Mucosa of stomach (tissue), 1 donor: ENCODE data around the gene SUSD2.

Experiments used
- H3K27me3 ChIP-seq: one replicate; pipeline ENCODE4 v1.7.0; 2013; ENCODE audit warnings: mild to moderate bottlenecking, low read length; ENCODE audit not compliant: control insufficient read depth, insufficient read depth
- H3K36me3 ChIP-seq: one replicate; pipeline ENCODE4 v1.7.0; 2013; ENCODE audit warnings: low read length; ENCODE audit not compliant: control insufficient read depth, insufficient read depth
- H3K4me1 ChIP-seq: one replicate; pipeline ENCODE4 v1.7.0; 2013; ENCODE audit warnings: mild to moderate bottlenecking, low read length; ENCODE audit not compliant: control insufficient read depth, insufficient read depth
- H3K4me3 ChIP-seq: one replicate; pipeline ENCODE4 v1.7.0; 2013; ENCODE audit warnings: low read length
- H3K9ac ChIP-seq: one replicate; pipeline ENCODE4 v1.7.0; 2013; ENCODE audit warnings: mild to moderate bottlenecking, low read length, moderate library complexity
- H3K9me3 ChIP-seq: one replicate; pipeline ENCODE4 v1.7.0; 2013; ENCODE audit warnings: mild to moderate bottlenecking, low read length, moderate library complexity; ENCODE audit not compliant: control insufficient read depth
- donor health status: Pancreatic carcinoma.

Gene SUSD2

DNA sequence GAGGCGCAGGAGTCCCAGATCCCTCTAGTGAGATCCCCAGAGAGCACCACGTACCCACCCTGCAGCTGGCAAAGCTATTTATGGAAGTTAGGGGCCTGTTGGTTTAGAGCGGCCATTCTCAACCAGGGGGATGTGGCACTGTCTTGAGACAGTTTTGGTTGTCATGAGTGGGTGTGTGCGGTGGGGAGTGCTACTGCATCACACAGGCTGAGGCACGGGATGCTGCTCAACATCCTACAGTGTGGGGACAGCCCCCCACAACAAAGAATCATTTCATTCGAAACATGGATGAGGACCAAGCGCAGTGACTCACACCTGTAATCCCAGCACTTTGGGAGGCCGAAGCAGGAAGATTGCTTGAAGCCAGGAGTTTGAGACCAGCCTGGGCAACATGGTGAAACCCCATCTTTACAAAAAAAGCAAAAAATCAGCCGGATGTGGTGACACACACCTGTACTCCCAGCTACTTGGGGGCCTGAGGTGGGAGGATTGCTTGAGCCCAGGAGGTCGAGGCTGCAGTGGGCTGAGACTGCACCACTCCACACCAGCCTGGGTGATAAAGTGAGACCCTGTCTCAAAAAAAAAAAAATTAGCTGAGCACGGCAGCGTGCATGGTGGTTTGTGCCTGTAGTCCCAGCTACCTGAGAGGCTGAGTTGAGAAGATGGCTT, 35.4 kb downstream of the SUSD2 start:
- no peaks in the 10 kb centered on the region for H3K9me3 ChIP-seq
- H3K36me3 ChIP-seq, result no peaks in the 10 kb centered on the region
- no peaks in the 10 kb centered on the region for H3K4me1 ChIP-seq
- no peaks in the 10 kb centered on the region for H3K27me3 ChIP-seq
- no peak overlapping the region for H3K4me3 ChIP-seq
- H3K9ac ChIP-seq, result no peak overlapping the region

DNA sequence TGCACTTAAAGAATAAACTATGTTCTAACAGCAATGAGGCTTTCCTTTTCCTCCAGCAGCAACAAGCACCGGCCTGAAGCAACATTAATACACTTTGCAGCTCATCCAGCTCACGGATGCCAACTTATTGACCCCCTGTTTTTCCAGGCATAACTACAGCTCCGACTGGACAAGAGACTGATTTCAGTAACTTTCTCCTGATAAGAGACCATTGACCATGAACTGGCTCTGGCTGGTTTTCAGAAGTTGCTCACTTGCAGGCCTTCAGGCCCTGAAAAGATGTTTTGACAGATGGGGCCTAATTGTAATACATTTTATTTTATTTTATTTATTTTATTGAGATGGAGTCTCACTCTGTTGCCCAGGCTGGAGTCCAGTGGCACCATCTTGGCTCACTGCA, 36.1 kb downstream of the SUSD2 start:
- no peaks in the 10 kb centered on the region for H3K36me3 ChIP-seq
- H3K9me3 ChIP-seq, result no peaks in the 10 kb centered on the region
- H3K4me3 ChIP-seq, result no peak overlapping the region
- H3K27me3 ChIP-seq, result no peaks in the 10 kb centered on the region
- H3K4me1 ChIP-seq, result no peaks in the 10 kb centered on the region
- no peak overlapping the region for H3K9ac ChIP-seq

DNA sequence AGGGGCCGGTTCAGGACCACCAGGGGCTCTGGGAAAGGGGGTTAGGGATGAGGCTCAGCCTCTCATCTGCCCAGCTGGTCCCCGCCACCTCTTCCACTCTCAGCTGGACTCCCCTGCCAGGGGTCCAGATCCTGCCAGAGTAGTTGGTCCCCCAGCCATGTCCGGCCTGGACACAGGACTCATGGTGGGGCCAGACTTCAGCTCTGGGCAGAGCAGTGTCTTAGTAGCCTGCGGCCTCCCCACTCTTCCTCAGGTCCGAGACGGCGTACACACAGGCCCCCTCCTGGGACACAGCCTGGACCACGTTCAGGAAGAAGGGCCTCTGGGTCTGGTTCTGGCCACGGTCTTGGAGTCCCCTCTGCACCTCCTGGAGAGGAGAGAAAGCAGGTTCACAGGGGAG, 38.5 kb downstream of the SUSD2 start:
- no peak overlapping the region for H3K9ac ChIP-seq
- no peak overlapping the region for H3K4me3 ChIP-seq
- H3K9me3 ChIP-seq, result peaks cover 3% of the 10 kb centered on the region
- no peaks in the 10 kb centered on the region for H3K27me3 ChIP-seq
- no peaks in the 10 kb centered on the region for H3K36me3 ChIP-seq
- no peaks in the 10 kb centered on the region for H3K4me1 ChIP-seq

DNA sequence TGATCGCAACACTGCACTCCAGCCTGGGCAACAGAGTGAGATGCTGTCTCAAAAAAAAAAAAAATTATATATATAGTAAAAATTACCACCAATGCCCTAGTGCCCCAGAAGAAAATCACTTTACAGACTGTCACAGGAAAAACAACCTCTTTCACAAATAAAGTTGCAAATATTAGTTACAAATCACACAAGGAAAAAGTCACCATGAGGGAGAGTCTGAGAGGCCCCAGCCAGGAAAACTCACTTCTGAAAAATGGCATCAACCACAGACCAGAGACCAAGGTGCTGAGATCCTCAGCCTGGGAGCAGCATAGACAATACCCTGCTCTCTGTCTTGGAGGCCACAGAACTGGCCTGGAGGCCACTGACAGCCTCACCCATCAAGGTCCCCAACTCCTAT, 43.2 kb downstream of the SUSD2 start:
- H3K4me3 ChIP-seq, result no peak overlapping the region
- no peaks in the 10 kb centered on the region for H3K4me1 ChIP-seq
- H3K9ac ChIP-seq, result no peak overlapping the region
- no peaks in the 10 kb centered on the region for H3K36me3 ChIP-seq
- no peaks in the 10 kb centered on the region for H3K27me3 ChIP-seq
- peaks cover 6% of the 10 kb centered on the region for H3K9me3 ChIP-seq

DNA sequence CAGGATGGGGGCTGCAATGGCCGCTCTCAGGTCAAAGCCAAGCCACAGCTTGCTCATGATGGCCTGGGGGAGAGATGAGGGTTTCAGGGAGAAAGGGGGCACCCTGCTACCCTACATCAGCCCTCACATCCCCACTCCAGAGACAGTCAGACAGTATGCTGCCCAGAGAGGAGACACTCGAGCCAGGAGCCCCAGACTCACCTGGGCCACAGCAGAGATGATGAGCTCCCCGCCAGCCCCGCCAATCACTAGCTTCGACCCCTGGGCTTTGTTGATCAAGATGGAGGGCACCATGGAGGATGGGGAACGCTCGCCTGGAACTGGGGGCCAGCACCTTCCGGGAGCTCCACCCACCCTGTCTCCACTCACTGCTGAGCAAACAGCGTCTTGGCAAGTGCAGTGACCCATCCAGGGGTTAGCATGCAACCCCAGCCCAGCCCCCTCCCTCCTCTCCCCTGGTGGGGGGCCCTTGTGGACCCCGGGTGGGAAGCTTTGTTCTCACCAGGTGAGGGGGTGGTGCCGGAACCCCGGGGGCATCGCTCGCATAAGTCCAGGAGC, 43.8 kb downstream of the SUSD2 start:
- Histone ChIP-seq H3K36me3 (no peaks in the 10 kb centered on the region), H3K9me3 (peaks cover 6% of the 10 kb centered on the region), H3K9ac (no peak overlapping the region), H3K27me3 (no peaks in the 10 kb centered on the region), H3K4me1 (no peaks in the 10 kb centered on the region), H3K4me3 (no peak overlapping the region)

DNA sequence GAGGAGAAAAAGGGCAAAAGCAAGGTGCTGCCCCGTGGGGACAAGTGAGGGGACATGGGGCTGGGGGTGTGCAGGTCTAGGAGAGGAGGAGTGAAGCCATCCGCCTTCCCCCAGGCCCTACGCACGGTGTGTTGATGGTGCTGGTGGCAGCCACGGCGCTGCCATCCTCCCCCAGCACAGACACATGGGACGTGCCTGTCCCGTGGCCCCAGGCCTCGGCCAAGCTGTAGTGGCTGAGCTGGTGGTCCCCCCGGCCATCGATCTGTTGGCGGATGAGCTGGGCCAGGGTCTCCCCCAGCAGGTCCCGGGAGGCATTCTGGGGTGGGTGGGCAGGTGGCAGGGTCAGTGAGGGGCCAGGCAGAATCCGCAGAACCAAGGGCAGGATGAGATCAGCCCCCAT, 44.7 kb downstream of the SUSD2 start:
- Histone ChIP-seq H3K9me3 (peaks cover 6% of the 10 kb centered on the region), H3K9ac (no peak overlapping the region), H3K4me3 (no peak overlapping the region), H3K36me3 (no peaks in the 10 kb centered on the region), H3K4me1 (no peaks in the 10 kb centered on the region), H3K27me3 (no peaks in the 10 kb centered on the region)

DNA sequence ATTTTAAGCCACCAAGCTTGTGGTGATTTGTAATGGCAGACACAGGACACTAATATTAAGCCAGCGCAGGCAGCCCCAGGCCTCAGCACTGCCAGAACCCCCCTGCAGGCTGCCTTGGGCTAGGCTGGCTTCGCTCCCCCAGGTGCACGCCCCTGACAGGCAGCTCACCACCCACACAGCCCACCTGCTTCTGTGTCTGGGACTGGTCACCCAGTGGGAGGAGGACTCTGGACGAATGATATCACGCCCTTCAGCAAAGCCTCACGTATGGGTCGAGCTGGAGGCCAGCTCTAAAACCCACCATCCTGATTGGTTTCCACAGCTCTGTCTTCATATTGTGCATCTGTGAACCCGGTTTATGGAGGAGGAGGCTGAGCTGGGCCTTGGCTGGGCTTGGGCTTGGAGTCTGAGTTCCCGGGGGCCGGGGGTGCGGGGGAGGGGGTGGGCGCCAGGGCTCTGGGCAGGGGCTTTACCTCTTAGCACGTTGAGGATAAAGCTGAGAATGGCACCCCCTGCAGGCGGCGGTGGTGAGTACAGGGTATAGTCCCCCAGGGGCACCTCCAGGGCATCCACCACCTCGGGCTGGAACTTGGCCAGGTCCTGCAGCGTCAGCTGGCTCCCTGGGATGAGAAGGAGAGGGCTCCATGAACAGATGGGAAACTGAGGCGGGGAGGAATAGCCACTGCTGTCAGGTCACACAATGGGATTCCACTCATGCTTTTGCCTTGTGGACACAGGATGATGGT, 49.8 kb downstream of the SUSD2 start:
- H3K4me1 ChIP-seq, result no peaks in the 10 kb centered on the region
- H3K27me3 ChIP-seq, result no peaks in the 10 kb centered on the region
- no peak overlapping the region for H3K9ac ChIP-seq
- no peaks in the 10 kb centered on the region for H3K36me3 ChIP-seq
- H3K4me3 ChIP-seq, result no peak overlapping the region
- no peaks in the 10 kb centered on the region for H3K9me3 ChIP-seq

DNA sequence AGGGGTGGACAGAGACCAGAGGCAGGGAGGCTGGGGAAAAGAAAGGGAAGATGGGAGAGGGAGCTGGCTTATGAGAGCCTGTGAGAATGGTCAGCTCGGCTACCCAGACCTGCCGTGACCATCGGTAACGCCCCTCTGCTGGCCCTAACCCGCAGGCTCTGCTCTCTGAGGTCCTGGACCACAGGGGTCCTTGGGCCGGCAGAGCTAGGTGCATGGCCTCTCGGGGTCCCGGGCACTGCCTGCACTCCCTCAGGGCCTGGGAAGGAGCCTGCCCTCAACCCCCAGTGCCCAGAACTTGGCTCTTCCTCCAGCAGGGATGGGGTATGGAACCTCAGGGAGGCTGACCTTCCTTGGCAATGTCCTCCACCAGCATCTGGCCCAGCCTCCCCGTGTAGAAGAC, 50.4 kb downstream of the SUSD2 start:
- H3K27me3 ChIP-seq, result no peaks in the 10 kb centered on the region
- no peaks in the 10 kb centered on the region for H3K9me3 ChIP-seq
- no peaks in the 10 kb centered on the region for H3K36me3 ChIP-seq
- no peaks in the 10 kb centered on the region for H3K4me1 ChIP-seq
- no peak overlapping the region for H3K4me3 ChIP-seq
- H3K9ac ChIP-seq, result no peak overlapping the region

DNA sequence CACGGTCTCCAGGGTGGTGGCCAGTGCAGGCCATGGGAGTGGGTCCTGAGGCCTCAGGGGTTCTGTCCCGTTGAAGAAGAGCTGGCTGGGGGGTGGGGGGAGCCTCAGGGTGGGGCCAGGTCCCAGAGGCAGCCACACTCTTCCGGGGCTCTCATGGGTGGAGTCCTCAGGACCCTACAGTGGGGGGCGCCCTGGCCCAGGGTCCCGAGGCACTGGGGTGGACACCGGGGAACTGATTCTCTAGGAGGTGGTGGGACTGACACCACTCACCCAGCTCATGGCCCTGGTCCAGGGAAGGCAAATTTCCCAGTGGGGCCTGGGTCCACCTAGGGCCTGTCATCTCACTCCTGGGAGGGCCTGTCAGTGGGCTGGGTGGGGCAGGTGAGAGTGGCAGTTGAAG, 50.8 kb downstream of the SUSD2 start:
- no peaks in the 10 kb centered on the region for H3K4me1 ChIP-seq
- no peaks in the 10 kb centered on the region for H3K9me3 ChIP-seq
- H3K4me3 ChIP-seq, result no peak overlapping the region
- H3K36me3 ChIP-seq, result no peaks in the 10 kb centered on the region
- H3K9ac ChIP-seq, result no peak overlapping the region
- no peaks in the 10 kb centered on the region for H3K27me3 ChIP-seq

DNA sequence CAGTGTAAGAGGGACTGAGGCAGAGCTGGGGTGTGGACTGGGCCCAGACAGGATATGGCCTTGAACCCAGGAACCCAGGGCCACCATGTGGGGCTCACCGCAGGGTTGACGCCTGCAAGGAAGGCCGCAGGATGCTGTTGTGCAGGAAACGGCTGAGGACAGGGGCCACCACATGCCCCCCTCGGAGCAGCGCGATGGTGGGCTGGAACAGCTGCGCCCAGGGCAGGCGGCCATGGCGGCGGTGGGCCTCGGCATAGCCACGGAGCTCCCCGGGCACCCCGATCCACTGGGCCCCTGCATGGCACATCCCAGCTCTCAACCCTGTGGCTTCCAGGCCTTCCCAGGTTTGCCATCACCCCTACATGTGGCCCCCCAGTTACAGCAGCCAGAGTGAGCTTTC, 51.4 kb downstream of the SUSD2 start:
- H3K9me3 ChIP-seq, result no peaks in the 10 kb centered on the region
- no peaks in the 10 kb centered on the region for H3K4me1 ChIP-seq
- no peak overlapping the region for H3K4me3 ChIP-seq
- no peak overlapping the region for H3K9ac ChIP-seq
- H3K27me3 ChIP-seq, result no peaks in the 10 kb centered on the region
- H3K36me3 ChIP-seq, result no peaks in the 10 kb centered on the region

DNA sequence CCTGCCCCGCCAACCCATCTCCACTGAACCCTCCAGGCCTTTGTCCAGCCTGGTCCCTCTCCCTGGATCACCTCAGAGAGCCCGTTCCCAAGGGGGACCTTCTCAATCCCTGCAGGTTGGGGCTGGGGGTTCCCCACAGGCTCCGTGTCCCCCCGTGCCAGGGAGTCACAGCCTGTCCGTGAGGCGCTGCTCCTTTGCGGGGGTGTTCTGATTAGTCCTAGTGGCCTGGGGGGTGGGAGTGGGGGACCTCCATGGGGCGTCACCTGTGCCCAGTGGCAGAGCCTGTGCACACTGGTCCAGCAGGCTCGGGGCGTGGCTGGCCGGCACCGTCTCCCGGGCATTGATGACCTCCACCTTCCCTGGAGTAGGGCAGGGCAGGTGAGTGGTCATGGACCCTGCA, 51.9 kb downstream of the SUSD2 start:
- Histone ChIP-seq H3K4me3 (no peak overlapping the region), H3K4me1 (no peaks in the 10 kb centered on the region)

DNA sequence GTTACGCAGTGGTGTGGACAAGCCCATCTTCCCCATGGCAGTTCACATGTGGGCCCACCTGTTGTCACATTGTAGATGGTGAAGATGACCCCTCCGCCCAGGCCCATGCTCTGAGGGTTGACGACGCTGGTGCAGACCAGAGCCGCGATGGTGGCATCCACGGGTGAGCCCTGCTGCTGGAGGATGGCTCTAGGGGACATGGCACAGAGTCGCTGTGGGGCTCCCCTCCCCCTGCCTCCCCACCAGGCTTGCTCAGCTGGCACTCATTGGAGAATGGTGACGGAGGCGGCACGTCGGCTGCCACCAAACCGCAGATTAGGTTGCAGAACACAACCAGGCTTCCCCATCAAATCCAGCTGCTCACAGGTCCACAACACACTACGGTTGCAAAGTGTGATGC, 52.5 kb downstream of the SUSD2 start:
- no peaks in the 10 kb centered on the region for H3K9me3 ChIP-seq
- no peaks in the 10 kb centered on the region for H3K36me3 ChIP-seq
- no peaks in the 10 kb centered on the region for H3K4me1 ChIP-seq
- H3K4me3 ChIP-seq, result no peak overlapping the region
- H3K27me3 ChIP-seq, result no peaks in the 10 kb centered on the region
- H3K9ac ChIP-seq, result no peak overlapping the region

More for the DNA sequence above, 51.9 kb downstream of the SUSD2 start:
- H3K9me3 ChIP-seq, result no peaks in the 10 kb centered on the region
- no peak overlapping the region for H3K9ac ChIP-seq
- H3K27me3 ChIP-seq, result no peaks in the 10 kb centered on the region
- H3K36me3 ChIP-seq, result no peaks in the 10 kb centered on the region
